Psoas muscle (tissue), 8 donors: Measurements from ENCODE around the gene SLC24A3. TPM values are rescaled to one million over a fixed set of nuclear protein-coding genes. Genes with fewer than 3 reads are reported as not detected.

Source experiments
- ATAC-seq, 4 donors: fragments of 200-7000 bp; cut with Tn5 transposase; one replicate each; pipeline ENCODE4 v1.9.1; 2020; ENCODE audit warnings: moderate library complexity in 3 of 4, mild to moderate bottlenecking in 2 of 4
- DNase-seq, 2 donors: peaks; one replicate each; pipeline ENCODE4 v3.0.0-alpha.2; 2020
- H3K27ac ChIP-seq: fragments of 200-600 bp; one replicate; pipeline ENCODE4 v1.8.0; 2022
- H3K27me3 ChIP-seq, 3 donors: fragments of 200-600 bp in 1 of 3; one replicate each; pipeline versions ENCODE4 v1.6.1 to v1.8.0; 2013 to 2022; ENCODE audit warnings: low read length in 2 of 3, mild to moderate bottlenecking in 2 of 3, moderate library complexity in 1 of 3; ENCODE audit not compliant: insufficient read depth in 3 of 3
- H3K36me3 ChIP-seq, 2 donors: fragments of 200-600 bp in 1 of 2; one replicate each; pipeline versions ENCODE4 v1.6.1 to v1.8.0; 2013 to 2022; ENCODE audit warnings: low read depth in 1 of 2, mild to moderate bottlenecking in 1 of 2, moderate library complexity in 1 of 2; ENCODE audit not compliant: insufficient read depth in 1 of 2
- H3K4me1 ChIP-seq: fragments of 200-600 bp; one replicate; pipeline ENCODE4 v1.8.0; 2022
- H3K4me3 ChIP-seq: fragments of 200-600 bp; one replicate; pipeline ENCODE4 v1.8.0; 2022; ENCODE audit warnings: mild to moderate bottlenecking
- H3K9me3 ChIP-seq: fragments of 200-600 bp; one replicate; pipeline ENCODE4 v1.8.0; 2022
- CTCF ChIP-seq: fragments of 200-600 bp; IDR thresholded peaks from one replicate; pipeline ENCODE4 v1.8.0; 2022; ENCODE audit warnings: antibody characterized with exemption
- WGBS, 3 donors: extraction: QIAGEN DNeasy Blood & Tissue Kit; methylation state at CpG; one replicate each; pipeline versions ENCODE4 v1.1.6 to v1.1.7; 2013; 5-methylcytosine and 5-hydroxymethylcytosine counted together
- intact Hi-C, 2 donors: fragments of 100-400 bp; cut with DNase I; formaldehyde crosslinking; loops; one replicate each; pipeline versions ENCODE4 v1.11.0 to v1.14.2; 2022
- polyA plus RNA-seq, 3 donors: library from polyadenylated mRNA; stranded (reverse); fragments of 200-250 nt; gene quantifications; one replicate each; pipeline ENCODE4 v1.2.3, GENCODE V29; 2013
- total RNA-seq, 4 donors: library from RNA; stranded (reverse); fragmentation: NEBNext Ultra II Directional in 2 of 4; extraction: Animal tissue kit (Norgen Biotek cat#: 25700) in 2 of 4; gene quantifications; one replicate each; pipeline versions ENCODE4 v1.2.1 to v1.2.4, GENCODE V29; 2021 to 2023
- donor health status: healthy with polysubstance abuse.
- donor health status: DM: no; HTN: no; CAD: no; lungs with moderate emphysema.
- donor health status: Bipolar disorder and iron deficiency.
- donor health status: healthy.
- donor health status: DM: yes; HTN: yes; CAD: no.
- donor health status: DM: no; HTN: no; CAD: no.
- donor health status: DM: no; HTN: no; CAD: no.
- donor health status: DM: yes; HTN: yes; CAD: no.

The SLC24A3 gene
- total and polyA plus RNA-seq, 7 donors: 3.0 to 24.4 (median 8.2) TPM

DNA sequence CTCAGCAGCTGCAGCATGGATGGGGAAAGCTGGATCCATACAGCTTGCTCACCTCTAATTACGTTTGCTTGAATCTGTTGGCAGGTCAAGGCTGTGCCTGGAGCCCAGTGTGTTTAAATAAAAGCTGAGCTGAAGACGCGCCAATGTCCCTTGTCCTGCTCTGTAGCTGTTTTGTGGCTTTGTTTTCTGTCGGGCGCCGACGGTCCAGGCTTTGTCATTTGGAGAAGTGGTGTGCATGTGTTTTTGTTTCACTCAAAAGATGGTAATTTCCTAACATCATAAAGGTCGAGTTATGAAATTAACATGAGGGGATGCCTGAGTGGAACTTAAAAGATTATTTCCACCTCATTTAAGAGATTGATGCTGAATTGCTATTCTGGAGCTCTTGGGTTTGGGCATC is 107.6 kb downstream of the SLC24A3 start:
- intact Hi-C loops: no loop called here
- H3K9me3 ChIP-seq: no peaks in the 10 kb centered on the region
- no peaks in the 10 kb centered on the region for H3K4me1 ChIP-seq
- 58 to 70% (median 58%) methylated on average over 8 of the region's 8 CpGs for WGBS, 3 donors
- no peaks in the 10 kb centered on the region for H3K27me3 ChIP-seq
- no peak overlapping the region for H3K4me3 ChIP-seq
- DNase-seq (no peak), ATAC-seq (no peak)
- H3K36me3 ChIP-seq: no peaks in the 10 kb centered on the region
- H3K27ac ChIP-seq: no peak overlapping the region
- no peak for TF ChIP-seq CTCF

GRCh38 chr20:19321176-19321575 is 108.7 kb downstream of the SLC24A3 start:
- DNase-seq (no peak), ATAC-seq (no peak)
- no peaks in the 10 kb centered on the region for H3K9me3 ChIP-seq
- no peaks in the 10 kb centered on the region for H3K4me1 ChIP-seq
- 93 to 95% (median 94%) methylated on average over 5 of the region's 5 CpGs for WGBS, 3 donors
- no peak overlapping the region for H3K4me3 ChIP-seq
- H3K27me3 ChIP-seq: no peaks in the 10 kb centered on the region
- H3K36me3 ChIP-seq: no peaks in the 10 kb centered on the region
- intact Hi-C loops: no loop called here
- no peak overlapping the region for H3K27ac ChIP-seq
- TF ChIP-seq CTCF: no peak

- Histone ChIP-seq H3K27ac (no peak overlapping the region), H3K4me3 (no peak overlapping the region), H3K9me3 (no peaks in the 10 kb centered on the region), H3K36me3 (no peaks in the 10 kb centered on the region), H3K4me1 (no peaks in the 10 kb centered on the region), H3K27me3 (no peaks in the 10 kb centered on the region)
- 93 to 95% (median 95%) methylated on average over 9 to 12 of the region's 12 CpGs for WGBS, 3 donors
- TF ChIP-seq CTCF: no peak
- DNase-seq (no peak), ATAC-seq (no peak)
- intact Hi-C loops: no loop called here
Measured at GRCh38 chr20:19322061-19322985, 109.9 kb downstream of the SLC24A3 start.

GRCh38 chr20:19327401-19327800 is 115.0 kb downstream of the SLC24A3 start:
- WGBS, 3 donors: 92 to 95% (median 95%) methylated on average over 5 of the region's 5 CpGs

More at GRCh38 chr20:19327401-19327800, 115.0 kb downstream of the SLC24A3 start:
- no peak for TF ChIP-seq CTCF
- intact Hi-C loops: no loop called here
- ATAC-seq (no peak), DNase-seq (no peak)
- Histone ChIP-seq H3K27ac (no peak overlapping the region), H3K9me3 (no peaks in the 10 kb centered on the region), H3K27me3 (no peaks in the 10 kb centered on the region), H3K4me1 (no peaks in the 10 kb centered on the region), H3K4me3 (no peak overlapping the region), H3K36me3 (no peaks in the 10 kb centered on the region)
